K562 (cell line): Measurements from ENCODE around the gene LDLR. TPM values are rescaled to one million over a fixed set of nuclear protein-coding genes. Genes with fewer than 3 reads are reported as not detected.
A peak's percentile ranks its signal among the peaks of the same experiment; 100 is the strongest.

Experiments used
- CBFB ChIP-seq: sonication (generic); formaldehyde crosslinking; IDR thresholded peaks from 2 replicates; pipeline ENCODE4 v1.4.0; 2020; ENCODE audit warnings: mild to moderate bottlenecking, missing genetic modification reagents
- CEBPG ChIP-seq, 3 experiments: fragments of 200-800 bp in 1 of 3; sonication (Bioruptor generic) in 1 of 3; sonication (generic) in 1 of 3; formaldehyde crosslinking in 1 of 3; IDR thresholded peaks in 2 of 3; conservative IDR thresholded peaks in 1 of 3; 2 replicates each; pipeline versions ENCODE4 v1.6.1 to v1.8.0; 2016 to 2022; ENCODE audit warnings: missing compliant biosample characterization in 2 of 3, missing genetic modification characterization in 2 of 3, mild to moderate bottlenecking in 1 of 3, missing genetic modification reagents in 1 of 3
- CHD7 ChIP-seq: fragments of 200-600 bp; sonication (generic); IDR thresholded peaks from one replicate; pipeline ENCODE4 v1.6.1; 2012; ENCODE audit warnings: mild to moderate bottlenecking, low read depth, low read length, inconsistent platforms
- CTCF ChIP-seq, 3 experiments: IDR thresholded peaks in 2 of 3; conservative IDR thresholded peaks in 1 of 3; 2 replicates each; pipeline ENCODE4 v1.5.1; 2011 to 2012; ENCODE audit warnings: low read length in 3 of 3, mild to moderate bottlenecking in 3 of 3, control low read depth in 2 of 3, improper control_type of control experiment in 1 of 3, inconsistent platforms in 1 of 3, low read depth in 1 of 3, mixed read lengths in 1 of 3, moderate library complexity in 1 of 3; ENCODE audit not compliant: insufficient read depth in 2 of 3
- PHB2 ChIP-seq: fragments of 450-650 bp; IDR thresholded peaks from 2 replicates; pipeline ENCODE4 v1.6.1; 2017; ENCODE audit warnings: low read depth
- SAFB2 ChIP-seq: fragments of 200-400 bp; formaldehyde crosslinking; IDR thresholded peaks from 2 replicates; pipeline ENCODE4 v1.6.1; 2018; ENCODE audit warnings: borderline replicate concordance, low read length, low read depth, moderate library complexity; ENCODE audit not compliant: severe bottlenecking
- TFAP4 ChIP-seq: sonication (generic); formaldehyde crosslinking; IDR thresholded peaks from 2 replicates; pipeline ENCODE4 v1.8.0; 2022; ENCODE audit warnings: missing genetic modification reagents, mild to moderate bottlenecking, moderate library complexity, borderline replicate concordance
- YY1 ChIP-seq, 3 experiments: IDR thresholded peaks; 2 replicates each; pipeline ENCODE4 v1.6.1; 2011; ENCODE audit warnings: low read length in 2 of 3, mild to moderate bottlenecking in 2 of 3, moderate library complexity in 2 of 3, borderline replicate concordance in 1 of 3, control low read depth in 1 of 3, low read depth in 1 of 3; ENCODE audit not compliant: insufficient read depth in 3 of 3, insufficient replicate concordance in 2 of 3, control insufficient read depth in 1 of 3, insufficient read length in 1 of 3; ENCODE audit errors: extremely low read depth in 1 of 3
- ZNF212 ChIP-seq: fragments of 450-650 bp; formaldehyde crosslinking; IDR thresholded peaks from 2 replicates; pipeline ENCODE4 v1.4.0; 2020; ENCODE audit warnings: mild to moderate bottlenecking
- ZNF507 ChIP-seq: conservative IDR thresholded peaks from 2 replicates; pipeline ENCODE4 v1.6.1; 2017; ENCODE audit warnings: missing genetic modification characterization, missing compliant biosample characterization
- polyA plus RNA-seq, 8 experiments: library from polyadenylated mRNA; depleted of rRNA in 4 of 8; stranded (reverse) in 5 of 8; unstranded in 3 of 8; fragments of >200 nt; fragmentation: Nextera tagmentation in 2 of 8; fragmentation: Illumina TruSeq in 1 of 8; extraction: Ambion mirVana in 2 of 8; extraction: Trizol in 1 of 8; gene quantifications; 2 replicates each; pipeline versions ENCODE4 v1.2.1 to v1.2.3, GENCODE V29; 2011 to 2014; ENCODE audit warnings: inconsistent platforms in 1 of 8, missing spikeins in 1 of 8
- total RNA-seq, 7 experiments: library from RNA; depleted of rRNA in 6 of 7; stranded (reverse); fragments of >200 nt in 6 of 7; fragmentation: Illumina TruSeq in 2 of 7; extraction: Trizol in 2 of 7; gene quantifications; 2 replicates each; pipeline versions ENCODE4 v1.2.1 to v1.2.3, GENCODE V29; 2011 to 2021; ENCODE audit warnings: low replicate concordance in 1 of 7

Gene LDLR
- total and polyA plus RNA-seq, 9 of the 15 experiments (the other 6 are each of a cell fraction or from before 2014, with no cell fraction given), result 19.9 to 114 (median 56.3) TPM

GRCh38 chr19:11125994-11126685, 36.9 kb downstream of the LDLR start (continued):
- TF ChIP-seq CHD7, result no peak
- TF ChIP-seq ZNF507 (tag), result no peak
- peak in 1 of 3 experiments; percentile 16 for TF ChIP-seq YY1 (IDR thresholded peaks at IDR 0.05; ENCODE audit: borderline replicate concordance in 1 of 3, control insufficient read depth in 1 of 3, extremely low read depth in 1 of 3, insufficient read depth in 3 of 3, insufficient read length in 1 of 3, insufficient replicate concordance in 2 of 3, low read depth in 1 of 3, low read length in 2 of 3)
- TF ChIP-seq TFAP4, result no peak
- peak; percentile 64 to 77 (median 69) for TF ChIP-seq CTCF (IDR thresholded peaks at IDR 0.05 in 2 of 3, conservative IDR thresholded peaks at IDR 0.05 in 1 of 3; ENCODE audit: insufficient read depth in 2 of 3, low read depth in 1 of 3, low read length in 3 of 3)
- TF ChIP-seq CEBPG (CRISPR knock-in tag; IDR thresholded peaks at IDR 0.05), result 0 out of 2 replicates have a peak, but pooled peaks have one; percentile 23
- no peak for TF ChIP-seq CEBPG (tag; conservative IDR thresholded peaks at IDR 0.05 in 1 of 2, IDR thresholded peaks at IDR 0.05 in 1 of 2)
- no peak for TF ChIP-seq PHB2
- no peak for TF ChIP-seq SAFB2
- no peak for TF ChIP-seq CBFB (CRISPR knock-in tag)
- no peak for TF ChIP-seq ZNF212 (CRISPR knock-in tag)
